DMS153 treated with DMSO at 0.1 percent for 48 hours (cell line): ENCODE measurements around the gene GRIK4.

Source experiments
- DNase-seq: peaks from one replicate; lab custom pipeline; 2025; ENCODE audit not compliant: unreplicated experiment; lab: John Stamatoyannopoulos, UW

The GRIK4 gene

DNA sequence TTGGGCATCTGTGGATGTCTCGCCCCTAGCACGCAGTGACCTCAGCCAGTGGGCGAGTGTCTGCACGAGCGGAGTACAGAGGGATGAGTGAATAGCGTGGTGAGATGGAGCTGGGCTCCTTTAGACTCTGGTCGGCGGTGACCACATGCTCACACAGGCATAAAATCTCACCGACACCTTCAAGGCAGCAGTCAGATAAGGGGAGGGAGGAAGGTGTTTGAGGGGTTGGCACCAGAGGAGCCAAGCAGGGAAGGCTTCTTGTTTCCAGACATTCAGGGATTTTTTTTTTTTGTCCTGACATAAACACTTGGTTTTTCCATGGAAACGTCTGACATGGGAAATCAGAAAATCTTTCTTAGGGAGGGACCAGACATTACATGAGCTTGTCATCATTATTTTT is 35.8 kb downstream of the GRIK4 start:
- DNase-seq, result no peak

DNA sequence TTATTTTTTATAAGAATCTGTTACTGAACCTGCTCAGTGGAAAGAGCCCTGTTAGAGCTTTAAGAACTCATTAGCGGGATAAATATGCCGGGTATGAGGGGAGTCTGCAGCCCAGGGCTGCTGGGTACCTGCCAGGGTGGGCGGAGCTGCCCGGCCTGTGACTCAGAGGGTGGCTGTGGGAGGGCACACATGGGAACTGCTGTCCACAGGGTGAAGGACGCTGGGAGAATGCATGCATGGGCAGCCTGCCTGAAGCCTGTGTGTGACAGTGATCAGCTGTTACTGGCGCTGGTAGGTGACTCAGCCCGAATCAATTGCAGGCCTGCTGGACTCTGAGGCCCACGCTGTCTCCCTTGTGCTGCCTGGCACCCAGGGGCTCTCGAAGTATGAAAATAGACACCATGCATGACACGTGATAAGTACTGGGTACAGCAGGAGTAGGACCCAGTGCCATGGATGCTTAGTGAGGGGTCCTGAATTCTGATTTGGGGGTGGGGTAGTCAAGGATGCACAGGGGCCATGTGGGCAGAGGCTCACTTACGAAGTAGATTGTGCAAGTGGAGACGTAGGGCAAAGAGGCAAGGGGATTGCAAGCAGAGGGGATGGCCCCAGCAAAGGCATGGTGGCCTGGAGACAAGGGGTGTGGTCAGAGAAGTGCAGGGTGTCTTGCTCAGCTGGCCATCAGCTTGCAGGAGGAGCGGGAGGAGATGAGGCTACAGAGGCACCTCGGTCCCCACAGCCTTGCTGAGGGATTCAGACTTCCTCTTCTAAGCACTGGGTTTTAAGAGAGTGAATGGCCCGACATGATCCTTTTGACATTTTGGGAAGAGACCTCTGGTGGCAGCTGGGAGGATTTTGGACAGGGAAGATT is 36.5 kb downstream of the GRIK4 start:
- DNase-seq, result no peak

GRCh38 chr11:120548682-120549209 is 37.2 kb downstream of the GRIK4 start:
- DNase-seq, result no peak

GRCh38 chr11:120549346-120549745 is 37.8 kb downstream of the GRIK4 start:
- DNase-seq, result no peak

GRCh38 chr11:120550007-120550406 is 38.5 kb downstream of the GRIK4 start:
- DNase-seq, result no peak

GRCh38 chr11:120551191-120551590 is 39.6 kb downstream of the GRIK4 start:
- no peak for DNase-seq

GRCh38 chr11:120554766-120555432 is 43.4 kb downstream of the GRIK4 start:
- DNase-seq, result no peak

DNA sequence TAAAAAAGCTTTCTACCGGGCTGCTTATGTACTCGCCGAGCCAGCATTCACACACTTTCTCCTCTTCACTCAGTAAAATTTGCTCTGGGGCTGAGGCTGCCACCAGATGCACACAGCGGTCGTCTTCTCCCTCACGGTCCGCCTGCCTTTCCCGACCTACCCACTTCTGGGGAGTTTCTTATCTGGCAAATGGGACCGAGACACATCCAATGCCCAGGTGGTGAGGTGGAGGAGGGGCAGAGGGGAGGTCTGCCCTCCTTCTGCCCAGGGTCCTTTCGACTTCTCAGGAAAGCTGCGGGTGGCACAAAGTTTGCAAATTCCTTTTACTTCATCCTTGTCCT is 43.9 kb downstream of the GRIK4 start:
- DNase-seq, result no peak

GRCh38 chr11:120556797-120557196 is 45.2 kb downstream of the GRIK4 start:
- DNase-seq, result no peak

GRCh38 chr11:120558744-120559431 is 47.3 kb downstream of the GRIK4 start:
- no peak for DNase-seq

GRCh38 chr11:120561286-120561685 is 49.7 kb downstream of the GRIK4 start:
- no peak for DNase-seq

DNA sequence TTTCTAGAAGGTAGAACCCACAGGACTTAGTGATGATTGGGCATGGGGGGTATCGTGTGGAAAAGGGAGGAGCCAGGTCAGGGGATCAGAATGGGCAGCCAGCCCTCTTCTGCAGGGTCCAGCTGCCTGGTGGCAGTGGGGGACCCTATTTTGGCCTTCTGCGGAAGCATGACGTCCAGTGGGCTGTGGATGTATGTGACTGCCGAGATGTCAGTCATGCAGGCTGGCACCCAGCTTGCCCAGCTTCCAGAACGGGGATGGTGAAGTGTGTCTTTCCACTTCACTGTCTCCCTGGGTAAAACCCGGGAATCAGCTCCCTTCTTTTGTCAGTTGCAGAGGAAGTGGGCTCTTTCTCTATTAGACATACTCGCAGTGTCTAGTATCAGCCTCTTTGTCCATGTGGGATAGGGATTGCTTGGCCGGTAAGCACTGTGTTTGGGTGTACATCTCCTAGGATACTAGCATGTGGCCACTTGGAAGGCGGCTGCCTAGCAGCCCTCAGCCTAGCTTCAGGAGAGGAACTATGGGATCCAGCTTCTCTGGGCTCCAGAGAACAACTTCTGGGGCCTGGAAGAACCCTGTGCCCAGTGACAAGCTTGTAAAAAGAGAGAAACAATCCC is 51.4 kb downstream of the GRIK4 start:
- no peak for DNase-seq

- DNase-seq, result no peak
These were observed 52.4 kb downstream of the GRIK4 start for GRCh38 chr11:120563703-120564572.

DNA sequence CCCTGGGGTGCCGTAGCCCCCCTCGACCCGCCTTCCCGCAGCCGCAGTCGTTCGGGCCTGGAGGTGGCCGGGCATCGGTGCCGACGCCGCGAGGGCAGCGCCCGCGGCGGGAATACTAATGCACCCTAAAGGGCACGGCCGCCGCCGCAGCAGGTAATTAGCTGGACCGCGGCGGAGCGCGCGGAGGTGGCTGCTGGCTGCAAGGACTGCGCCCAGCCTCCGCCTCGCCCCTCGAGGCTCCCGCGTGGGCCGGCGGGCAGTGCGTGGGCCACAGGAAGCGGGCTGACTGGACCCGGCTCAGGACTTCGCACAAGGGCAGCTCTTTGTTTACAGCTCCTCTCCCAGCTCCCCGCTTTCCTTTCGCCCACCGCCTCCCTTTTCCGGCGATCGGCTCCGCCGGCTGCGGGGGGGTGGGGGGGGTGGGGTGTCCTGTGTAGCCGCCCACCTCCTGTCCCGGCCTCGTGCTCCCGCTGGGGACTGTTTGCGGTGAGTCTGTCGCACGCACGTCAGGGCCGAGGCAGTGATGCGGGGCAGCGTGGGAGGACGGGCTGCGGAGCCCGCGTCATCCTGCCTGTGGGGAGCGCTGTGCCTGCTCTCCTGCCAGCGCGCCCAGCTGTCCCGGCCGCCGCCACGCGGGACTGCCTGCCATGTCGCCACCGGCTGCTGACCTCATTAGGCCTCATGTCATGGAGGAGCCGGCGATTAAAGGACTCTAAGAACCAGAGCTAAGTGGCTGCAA is 53.2 kb downstream of the GRIK4 start:
- DNase-seq, result no peak

DNA sequence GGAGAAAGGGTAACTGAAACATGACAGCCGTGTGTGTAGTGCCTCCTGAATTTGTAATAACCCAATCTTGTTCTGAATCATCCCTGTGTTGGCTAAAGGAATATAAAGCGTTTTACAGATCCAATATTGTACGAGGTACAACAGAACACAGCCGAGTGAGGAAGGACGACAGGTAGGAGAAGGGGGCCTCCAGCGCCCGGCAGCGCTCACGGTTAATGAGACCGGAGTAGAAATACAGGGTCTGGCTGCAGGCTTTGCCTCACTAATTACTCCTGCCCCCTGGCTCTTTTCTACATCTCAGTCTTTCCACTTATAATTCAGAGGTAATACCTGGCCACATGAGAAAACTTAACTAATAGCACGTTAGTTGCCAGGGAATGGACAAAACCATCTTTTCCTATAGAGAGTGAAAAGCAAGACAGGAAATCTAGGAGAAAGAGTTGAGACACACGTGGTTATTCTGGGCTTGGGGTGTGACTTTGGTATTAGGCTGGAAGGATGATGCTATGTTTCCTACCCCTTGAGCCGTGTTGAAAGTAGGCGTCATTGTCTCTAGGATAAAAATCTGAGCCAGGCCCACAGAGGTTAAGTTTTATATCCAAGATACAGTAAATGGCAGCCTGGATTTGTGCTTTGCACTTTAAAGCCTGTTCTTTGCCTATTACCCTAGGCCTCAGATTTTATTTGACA is 54.1 kb downstream of the GRIK4 start:
- no peak for DNase-seq

GRCh38 chr11:120566176-120566575 is 54.6 kb downstream of the GRIK4 start:
- DNase-seq, result no peak

DNA sequence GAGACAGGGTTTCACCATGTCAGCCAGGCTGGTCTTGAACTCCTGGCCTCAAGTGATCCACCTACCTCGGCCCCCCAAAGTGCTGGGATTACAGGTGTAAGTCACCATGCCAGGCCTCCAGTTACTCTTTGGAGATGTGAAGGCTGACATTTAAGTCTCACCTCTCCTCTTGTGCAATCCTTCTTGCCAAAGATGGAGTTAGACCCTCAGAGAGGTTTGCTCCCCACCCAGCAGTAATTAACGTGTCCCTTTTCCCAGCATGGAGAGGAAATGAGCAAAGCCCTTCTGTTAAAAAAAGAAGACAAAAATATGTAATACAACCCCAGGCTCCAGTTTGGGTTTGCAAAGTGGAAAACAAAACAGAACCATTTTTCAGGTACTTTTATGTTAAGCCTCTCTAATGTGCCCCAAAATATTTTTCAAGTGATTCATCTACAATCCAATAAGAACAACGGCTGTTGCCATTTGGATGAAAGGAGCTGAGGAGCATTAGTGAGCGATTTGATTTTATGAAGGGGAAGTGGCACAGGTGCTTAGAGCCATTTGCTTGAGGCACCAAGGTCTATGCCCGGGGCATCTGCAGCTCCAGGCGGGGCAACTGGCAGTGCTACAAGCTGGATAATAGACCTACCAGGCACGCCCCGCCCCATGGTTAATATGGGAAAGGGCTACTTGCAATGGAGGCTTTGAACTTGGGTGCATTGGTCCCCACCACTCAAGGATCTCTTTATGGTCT is 57.2 kb downstream of the GRIK4 start:
- DNase-seq, result no peak

- DNase-seq, result no peak
These were observed 58.3 kb downstream of the GRIK4 start for GRCh38 chr11:120569861-120570260.
